ENCODE measurements around the gene EYS. TPM values are rescaled to one million over a fixed set of nuclear protein-coding genes. Genes with fewer than 3 reads are reported as not detected.
"Not testable (repeated sequence)": the region's sequence is repeated elsewhere in the genome, so short reads cannot be mapped to it uniquely, and the experiment has no call there.

The EYS gene
- total RNA-seq, 4 donors from 2014 or later = under 0.01 TPM; not detected in 3

DNA sequence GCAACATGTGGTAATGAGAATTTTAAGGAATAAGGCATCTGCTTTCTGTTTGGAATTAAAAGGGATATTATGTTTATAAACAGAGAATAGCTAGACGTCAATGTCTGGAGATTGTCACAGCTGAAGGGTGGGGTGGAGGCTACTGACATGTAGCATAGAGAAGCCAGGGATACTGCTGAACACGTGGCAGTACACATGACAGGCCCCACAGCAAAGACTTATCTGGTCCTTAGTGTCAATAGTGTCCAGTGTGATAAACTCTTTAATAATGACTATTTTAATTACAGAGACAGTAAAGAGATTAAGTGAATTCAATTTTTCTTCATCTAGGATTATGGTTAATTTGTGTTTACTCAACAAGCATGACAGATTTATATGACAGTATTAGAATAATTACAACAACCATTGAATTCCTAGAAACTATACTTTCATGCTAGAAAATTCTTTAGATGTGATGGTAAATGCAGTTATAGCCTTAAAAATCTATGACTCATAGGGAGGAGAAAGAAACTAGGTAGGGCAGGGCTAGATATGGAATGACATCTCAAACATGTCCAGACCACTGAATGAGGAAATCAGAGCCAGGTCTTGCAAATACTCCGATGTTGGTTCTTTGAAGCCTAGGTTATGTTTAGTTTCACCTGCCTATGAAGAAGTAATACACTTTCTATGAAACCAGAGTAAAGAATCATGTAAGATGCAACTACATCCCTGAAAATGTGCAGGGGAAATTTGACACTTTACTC is 1671.9 kb downstream of the EYS start:
- Histone ChIP-seq H3K4me1 (no peaks in the 10 kb centered on the region), H3K27me3 (no peaks in the 10 kb centered on the region), H3K36me3 (no peaks in the 10 kb centered on the region), H3K4me3 (no peak overlapping the region), H3K27ac (replicated peaks in 1 of 4) (no peak overlapping the region), H3K9me3 (peaks cover 0 to 4% (median 2%) of the 10 kb centered on the region in 4 donors)
- no peak for TF ChIP-seq EP300 (IDR thresholded peaks at IDR 0.05)
- no peak for TF ChIP-seq POLR2A (IDR thresholded peaks at IDR 0.05; ENCODE audit: low read depth)
- TF ChIP-seq POLR2AphosphoS5 (IDR thresholded peaks at IDR 0.05) = no peak
- TF ChIP-seq, protein P1, sequence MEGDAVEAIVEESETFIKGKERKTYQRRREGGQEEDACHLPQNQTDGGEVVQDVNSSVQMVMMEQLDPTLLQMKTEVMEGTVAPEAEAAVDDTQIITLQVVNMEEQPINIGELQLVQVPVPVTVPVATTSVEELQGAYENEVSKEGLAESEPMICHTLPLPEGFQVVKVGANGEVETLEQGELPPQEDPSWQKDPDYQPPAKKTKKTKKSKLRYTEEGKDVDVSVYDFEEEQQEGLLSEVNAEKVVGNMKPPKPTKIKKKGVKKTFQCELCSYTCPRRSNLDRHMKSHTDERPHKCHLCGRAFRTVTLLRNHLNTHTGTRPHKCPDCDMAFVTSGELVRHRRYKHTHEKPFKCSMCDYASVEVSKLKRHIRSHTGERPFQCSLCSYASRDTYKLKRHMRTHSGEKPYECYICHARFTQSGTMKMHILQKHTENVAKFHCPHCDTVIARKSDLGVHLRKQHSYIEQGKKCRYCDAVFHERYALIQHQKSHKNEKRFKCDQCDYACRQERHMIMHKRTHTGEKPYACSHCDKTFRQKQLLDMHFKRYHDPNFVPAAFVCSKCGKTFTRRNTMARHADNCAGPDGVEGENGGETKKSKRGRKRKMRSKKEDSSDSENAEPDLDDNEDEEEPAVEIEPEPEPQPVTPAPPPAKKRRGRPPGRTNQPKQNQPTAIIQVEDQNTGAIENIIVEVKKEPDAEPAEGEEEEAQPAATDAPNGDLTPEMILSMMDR (IDR thresholded peaks at IDR 0.05) = no peak
- 42% methylated on average over 3 of the region's 3 CpGs for WGBS
- intact Hi-C loops (cut with DNase I) = no loop called here
- DNase-seq (ENCODE audit: extremely low spot score) = no peak

DNA sequence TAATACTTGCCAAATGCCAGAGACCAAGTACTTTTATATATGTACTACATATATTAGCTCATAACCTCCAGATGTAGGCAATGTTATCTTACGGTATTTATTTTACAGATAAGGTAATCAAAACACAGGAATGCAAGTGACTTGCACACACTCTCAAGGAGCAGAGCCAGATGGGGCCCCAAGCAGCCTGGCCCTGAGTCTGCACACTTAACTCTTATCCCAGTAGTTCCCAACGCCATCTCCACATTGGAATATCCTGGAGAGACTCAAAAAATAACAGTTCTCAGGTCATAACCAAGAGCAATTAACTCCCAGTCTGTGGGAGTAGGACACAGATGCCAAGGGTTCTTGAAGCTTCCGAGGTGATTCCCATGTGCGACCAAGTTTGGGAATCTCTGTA is 1672.7 kb downstream of the EYS start:
- no peaks in the 10 kb centered on the region for H3K27me3 ChIP-seq
- H3K9me3 ChIP-seq = peaks cover 0 to 4% (median 2%) of the 10 kb centered on the region in 4 donors
- H3K4me1 ChIP-seq = no peaks in the 10 kb centered on the region
- 66% methylated on average over 4 of the region's 4 CpGs for WGBS
- H3K27ac ChIP-seq (replicated peaks in 1 of 4) = no peak overlapping the region
- H3K36me3 ChIP-seq = no peaks in the 10 kb centered on the region
- intact Hi-C loops (cut with DNase I) = no loop called here
- DNase-seq (ENCODE audit: extremely low spot score) = no peak
- no peak overlapping the region for H3K4me3 ChIP-seq
- TF ChIP-seq POLR2A (IDR thresholded peaks at IDR 0.05; ENCODE audit: low read depth) = no peak
- TF ChIP-seq, protein P1 (IDR thresholded peaks at IDR 0.05) = no peak
- no peak for TF ChIP-seq EP300 (IDR thresholded peaks at IDR 0.05)
- no peak for TF ChIP-seq POLR2AphosphoS5 (IDR thresholded peaks at IDR 0.05)

DNA sequence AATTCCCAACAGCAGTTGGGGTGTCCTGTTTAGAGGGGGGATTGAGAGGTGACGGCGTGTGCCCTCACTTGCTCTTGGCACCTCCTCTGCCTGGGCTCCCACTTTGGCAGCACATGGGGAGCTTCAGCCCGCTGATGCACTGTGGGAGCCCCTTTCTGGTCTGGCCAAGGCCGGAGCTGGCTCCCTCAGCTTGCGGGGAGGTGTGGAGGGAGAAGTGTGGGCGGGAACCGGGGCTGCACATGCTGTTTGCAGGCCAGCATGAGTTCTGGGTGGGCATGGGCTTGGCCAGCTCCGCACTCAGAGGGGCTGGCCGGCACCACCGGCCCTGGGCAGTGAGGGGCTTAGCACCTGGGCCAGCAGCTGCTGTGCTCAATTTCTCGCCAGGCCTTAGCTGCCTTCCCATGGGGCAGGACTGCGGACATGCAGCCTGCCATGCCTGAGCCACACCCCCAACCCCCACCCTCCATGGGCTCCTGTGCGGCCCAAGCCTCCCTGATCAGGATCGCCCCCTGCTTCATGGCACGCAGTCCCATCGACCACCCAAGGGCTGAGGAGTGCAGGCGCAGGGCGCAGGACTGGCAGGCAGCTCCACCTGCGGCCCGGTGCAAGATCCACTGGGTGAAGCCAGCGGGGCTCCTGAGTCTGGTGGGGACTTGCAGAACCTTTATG is 1675.9 kb downstream of the EYS start:
- DNase-seq (ENCODE audit: extremely low spot score); H3K4me3 ChIP-seq; H3K27me3 ChIP-seq; H3K27ac ChIP-seq (replicated peaks in 1 of 4); intact Hi-C loops (cut with DNase I); H3K9me3 ChIP-seq; H3K36me3 ChIP-seq; H3K4me1 ChIP-seq: not testable (repeated sequence)
- WGBS = 94% methylated on average over 14 of the region's 21 CpGs

DNA sequence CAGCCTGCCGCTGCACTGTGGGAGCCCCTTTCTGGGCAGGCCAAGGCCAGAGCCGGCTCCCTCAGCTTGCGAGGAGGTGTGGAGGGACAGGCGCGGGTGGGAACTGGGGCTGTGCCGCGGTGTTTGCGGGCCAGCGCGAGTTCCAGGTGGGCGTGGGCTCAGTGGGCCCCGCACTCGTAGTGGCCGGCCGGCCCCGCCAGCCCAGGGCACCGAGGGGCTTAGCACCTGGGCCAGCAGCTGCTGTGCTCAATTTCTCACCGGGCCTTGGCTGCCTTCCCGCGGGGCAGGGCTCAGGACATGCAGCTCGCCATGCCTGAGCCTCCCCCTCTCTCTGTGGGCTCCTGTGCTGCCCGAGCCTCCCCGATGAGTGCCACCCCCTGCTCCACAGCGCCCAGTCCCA is 1683.3 kb downstream of the EYS start:
- H3K4me1 ChIP-seq = no peaks in the 10 kb centered on the region
- no peaks in the 10 kb centered on the region for H3K9me3 ChIP-seq
- intact Hi-C loops (cut with DNase I) = no loop called here
- 100% methylated on average over 13 of the region's 24 CpGs for WGBS
- TF ChIP-seq POLR2A (IDR thresholded peaks at IDR 0.05; ENCODE audit: low read depth) (no peak), EP300 (IDR thresholded peaks at IDR 0.05) (no peak), POLR2AphosphoS5 (IDR thresholded peaks at IDR 0.05) (no peak)
- TF ChIP-seq, protein P1 (IDR thresholded peaks at IDR 0.05) = no peak
- H3K27ac ChIP-seq (replicated peaks in 1 of 4) = no peak overlapping the region
- no peak for DNase-seq (ENCODE audit: extremely low spot score)
- no peaks in the 10 kb centered on the region for H3K27me3 ChIP-seq
- H3K4me3 ChIP-seq = no peak overlapping the region
- no peaks in the 10 kb centered on the region for H3K36me3 ChIP-seq

DNA sequence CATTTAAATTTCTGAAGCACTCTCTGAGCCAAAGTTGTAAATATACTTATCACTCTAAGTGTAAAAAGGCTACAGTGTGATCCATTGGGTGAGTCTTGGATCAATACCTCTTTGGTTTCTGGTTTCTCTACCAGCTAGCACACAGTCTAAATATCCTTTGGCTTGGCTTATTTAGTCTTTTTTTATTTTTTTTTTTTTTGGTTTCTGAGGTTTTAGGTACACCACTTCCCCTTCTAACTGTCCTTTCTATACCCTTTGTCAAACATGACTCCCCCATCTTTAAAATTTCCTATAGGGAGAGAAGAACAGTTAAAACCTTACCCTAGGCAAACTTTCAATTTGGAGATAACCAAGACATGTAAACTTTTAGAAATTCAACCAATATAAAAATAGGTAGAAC is 1692.4 kb downstream of the EYS start:
- TF ChIP-seq EP300 (IDR thresholded peaks at IDR 0.05) (no peak), POLR2A (IDR thresholded peaks at IDR 0.05; ENCODE audit: low read depth) (no peak), POLR2AphosphoS5 (IDR thresholded peaks at IDR 0.05) (no peak)
- TF ChIP-seq, protein P1 (IDR thresholded peaks at IDR 0.05) = no peak
- Histone ChIP-seq H3K36me3 (no peaks in the 10 kb centered on the region), H3K4me1 (no peaks in the 10 kb centered on the region), H3K9me3 (no peaks in the 10 kb centered on the region), H3K4me3 (no peak overlapping the region), H3K27ac (replicated peaks in 1 of 4) (no peak overlapping the region), H3K27me3 (no peaks in the 10 kb centered on the region)
- intact Hi-C loops (cut with DNase I) = no loop called here
- DNase-seq (ENCODE audit: extremely low spot score) = no peak
